MCF 10A (cell line): ENCODE measurements around the gene MELTF. TPM values are rescaled to one million over a fixed set of nuclear protein-coding genes. Genes with fewer than 3 reads are reported as not detected.

Source experiments
- BruUV-seq: library from RNA; stranded (reverse); fragments of 400-500 nt; replicated peaks from 2 replicates; lab custom pipeline; 2021; lab: Mats Ljungman, UMichigan
- CTCF ChIA-PET: fragments of 300-600 bp; sonication (Branson Sonifier 250); formaldehyde crosslinking; extraction: SDS; loops from one replicate; lab custom pipeline; 2021; ENCODE audit warnings: antibody characterized with exemption, inconsistent platforms; lab: Yijun Ruan, JAX
- POLR2A ChIA-PET: fragments of 300-600, 350-650 bp; sonication (Branson Sonifier 250); formaldehyde crosslinking; extraction: SDS; loops from one replicate; lab custom pipeline; 2020; ENCODE audit warnings: antibody characterized with exemption, inconsistent platforms; lab: Yijun Ruan, JAX
- DNase-seq: peaks from one replicate; pipeline ENCODE4 v3.0.0-alpha.2; 2018; ENCODE audit not compliant: unreplicated experiment
- H3K27ac Mint-ChIP-seq: one replicate; pipeline ENCODE4 v1.8.0; 2022; ENCODE audit warnings: mild to moderate bottlenecking, low read depth, mixed read lengths; ENCODE audit not compliant: unreplicated experiment
- H3K27me3 Mint-ChIP-seq: one replicate; pipeline ENCODE4 v1.8.0; 2022; ENCODE audit warnings: mixed read lengths; ENCODE audit not compliant: insufficient read depth, unreplicated experiment
- H3K36me3 Mint-ChIP-seq: one replicate; pipeline ENCODE4 v1.8.0; 2022; ENCODE audit warnings: mild to moderate bottlenecking, moderate library complexity, mixed read lengths; ENCODE audit not compliant: insufficient read depth, unreplicated experiment
- H3K4me1 Mint-ChIP-seq: one replicate; pipeline ENCODE4 v1.8.0; 2022; ENCODE audit warnings: mixed read lengths; ENCODE audit not compliant: insufficient read depth, unreplicated experiment
- H3K4me3 Mint-ChIP-seq: one replicate; pipeline ENCODE4 v1.8.0; 2022; ENCODE audit warnings: mild to moderate bottlenecking, moderate library complexity, mixed read lengths; ENCODE audit not compliant: unreplicated experiment
- H3K9me3 Mint-ChIP-seq: one replicate; pipeline ENCODE4 v1.8.0; 2022; ENCODE audit warnings: mixed read lengths; ENCODE audit not compliant: unreplicated experiment
- CTCF ChIP-seq: fragments of 200-600 bp; IDR thresholded peaks from one replicate; pipeline ENCODE4 v1.8.0; 2022; ENCODE audit warnings: antibody characterized with exemption, mild to moderate bottlenecking; ENCODE audit not compliant: unreplicated experiment
- intact Hi-C: fragments of 100-400 bp; cut with micrococcal nuclease; formaldehyde crosslinking; loops from 2 replicates; pipeline ENCODE4 v1.14.1; 2022
- total RNA-seq: library from RNA; stranded (reverse); gene quantifications from 2 replicates; pipeline ENCODE4 v1.2.3, GENCODE V29; 2022

The MELTF gene
- total RNA-seq, 1 experiment from 2014 or later, result 9.1 TPM

GRCh38 chr3:197008436-197009209, 21.0 kb downstream of the MELTF start:
- Mint-ChIP-seq H3K27ac (no peak overlapping the region), H3K36me3 (no peaks in the 10 kb centered on the region), H3K4me3 (no peak overlapping the region), H3K27me3 (no peaks in the 10 kb centered on the region), H3K4me1 (peaks cover 10% of the 10 kb centered on the region), H3K9me3 (no peaks in the 10 kb centered on the region)
- intact Hi-C loops, result loop anchor here (10.0 kb wide), 1 partner anchor 506 kb away; no protein-coding TSS in a partner anchor
- ChIA-PET CTCF (interaction anchor here (1.7 kb wide), 1 partner anchor 22 kb away, joined by 5 read pairs; no protein-coding TSS in a partner anchor), POLR2A (no interaction called here)
- no TSS peak for BruUV-seq
- no peak for DNase-seq
- TF ChIP-seq CTCF, result no peak

- no TSS peak for BruUV-seq
- ChIA-PET POLR2A (no interaction called here), CTCF (no interaction called here)
- H3K4me1 Mint-ChIP-seq, result peaks cover 10% of the 10 kb centered on the region
- no peaks in the 10 kb centered on the region for H3K9me3 Mint-ChIP-seq
- no peaks in the 10 kb centered on the region for H3K27me3 Mint-ChIP-seq
- H3K27ac Mint-ChIP-seq, result no peak overlapping the region
- no peaks in the 10 kb centered on the region for H3K36me3 Mint-ChIP-seq
- intact Hi-C loops, result loop anchor here (10.0 kb wide), 1 partner anchor 507 kb away; no protein-coding TSS in a partner anchor
- H3K4me3 Mint-ChIP-seq, result no peak overlapping the region
- no peak for DNase-seq
- no peak for TF ChIP-seq CTCF
Observed at GRCh38 chr3:197007953-197008352, 21.7 kb downstream of the MELTF start.

- H3K27ac Mint-ChIP-seq, result no peak overlapping the region
- H3K9me3 Mint-ChIP-seq, result no peaks in the 10 kb centered on the region
- DNase-seq, result peak; percentile 32
- POLR2A ChIA-PET, result no interaction called here
- TF ChIP-seq CTCF, result no peak
- peaks cover 10% of the 10 kb centered on the region for H3K4me1 Mint-ChIP-seq
- H3K4me3 Mint-ChIP-seq, result no peak overlapping the region
- CTCF ChIA-PET, result no interaction called here
- no peaks in the 10 kb centered on the region for H3K27me3 Mint-ChIP-seq
- no TSS peak for BruUV-seq
- H3K36me3 Mint-ChIP-seq, result no peaks in the 10 kb centered on the region
- intact Hi-C loops, result loop anchor here (10.0 kb wide), 1 partner anchor 507 kb away; no protein-coding TSS in a partner anchor
Observed at GRCh38 chr3:197007296-197007940, 22.2 kb downstream of the MELTF start.

- no peak overlapping the region for H3K27ac Mint-ChIP-seq
Observed at GRCh38 chr3:197006860-197007259, 22.8 kb downstream of the MELTF start.

More at GRCh38 chr3:197006860-197007259, 22.8 kb downstream of the MELTF start:
- intact Hi-C loops, result loop anchor here (10.0 kb wide), 1 partner anchor 508 kb away; no protein-coding TSS in a partner anchor
- H3K4me1 Mint-ChIP-seq, result peaks cover 10% of the 10 kb centered on the region
- no peaks in the 10 kb centered on the region for H3K27me3 Mint-ChIP-seq
- DNase-seq, result no peak
- H3K9me3 Mint-ChIP-seq, result no peaks in the 10 kb centered on the region
- ChIA-PET CTCF (interaction anchor here (0.6 to 0.8 kb wide), 2 partner anchors 9 to 21 kb away, joined by 3 to 4 read pairs; no protein-coding TSS in a partner anchor), POLR2A (no interaction called here)
- no peak overlapping the region for H3K4me3 Mint-ChIP-seq
- TF ChIP-seq CTCF, result no peak
- H3K36me3 Mint-ChIP-seq, result no peaks in the 10 kb centered on the region
- BruUV-seq, result no TSS peak
